Neural cell (in vitro differentiated cells): ENCODE data around the gene ATG4D. TPM values are rescaled to one million over a fixed set of nuclear protein-coding genes. Genes with fewer than 3 reads are reported as not detected.
A peak's percentile ranks its signal among the peaks of the same experiment; 100 is the strongest.

Source experiments
- H2AFZ ChIP-seq: fragments of 200-600, 300-800 bp; sonication (generic), shearing (Covaris generic); 2 replicates; pipeline ENCODE4 v1.6.0; 2014; ENCODE audit warnings: low read depth, mild to moderate bottlenecking, antibody characterized with exemption, low read length, moderate library complexity
- H3F3A ChIP-seq: fragments of 200-600 bp; shearing (Covaris generic); 2 replicates; pipeline ENCODE4 v1.6.1; 2016; ENCODE audit warnings: mild to moderate bottlenecking, moderate library complexity, mixed read lengths, antibody characterized with exemption, low read length; ENCODE audit not compliant: insufficient read depth, poor library complexity, severe bottlenecking
- H3K27ac ChIP-seq: fragments of 200-600, 300-800 bp; sonication (generic), shearing (Covaris generic); 2 replicates; pipeline ENCODE4 v1.5.1; 2014; ENCODE audit warnings: mild to moderate bottlenecking, low read length, moderate library complexity
- H3K27me3 ChIP-seq: fragments of 300-800, 200-600 bp; sonication (generic), shearing (Covaris generic); 2 replicates; pipeline ENCODE4 v1.6.0; 2014; ENCODE audit warnings: mild to moderate bottlenecking, low read depth, low read length, moderate library complexity; ENCODE audit not compliant: insufficient read depth
- H3K36me3 ChIP-seq: fragments of 300-800, 200-600 bp; sonication (generic), shearing (Covaris generic); 2 replicates; pipeline ENCODE4 v1.5.1; 2014; ENCODE audit warnings: mild to moderate bottlenecking, antibody characterized with exemption, low read length, moderate library complexity; ENCODE audit not compliant: insufficient read depth
- H3K4me2 ChIP-seq: fragments of 300-800, 200-600 bp; sonication (generic), shearing (Covaris generic); 2 replicates; pipeline ENCODE4 v1.6.0; 2014; ENCODE audit warnings: mild to moderate bottlenecking, low read length
- H3K4me3 ChIP-seq: fragments of 300-800, 200-600 bp; sonication (generic), shearing (Covaris generic); 2 replicates; pipeline ENCODE4 v1.5.1; 2014; ENCODE audit warnings: mild to moderate bottlenecking, low read length, moderate library complexity
- H3K79me2 ChIP-seq: fragments of 200-600 bp; shearing (Covaris generic); replicated peaks from 2 replicates; pipeline ENCODE4 v1.6.0; 2014; ENCODE audit warnings: mild to moderate bottlenecking, low read length, moderate library complexity; ENCODE audit not compliant: insufficient read depth
- H3K9ac ChIP-seq: fragments of 300-800, 200-600 bp; sonication (generic), shearing (Covaris generic); 2 replicates; pipeline ENCODE4 v1.6.1; 2016; ENCODE audit warnings: mild to moderate bottlenecking, low read length, mixed read lengths
- H3K9me2 ChIP-seq: fragments of 200-600 bp; shearing (Covaris generic); 2 replicates; pipeline ENCODE4 v1.6.1; 2016; ENCODE audit warnings: mild to moderate bottlenecking, low read length, mixed read lengths; ENCODE audit not compliant: insufficient read depth
- H3K9me3 ChIP-seq: fragments of 200-600, 300-800 bp; sonication (generic), shearing (Covaris generic); 2 replicates; pipeline ENCODE4 v1.6.1; 2016; ENCODE audit warnings: mild to moderate bottlenecking, mixed run types, low read length, moderate library complexity, mixed read lengths
- H4K20me1 ChIP-seq: fragments of 200-600 bp; shearing (Covaris generic); 2 replicates; pipeline ENCODE4 v1.6.1; 2016; ENCODE audit warnings: mild to moderate bottlenecking, mixed run types; ENCODE audit not compliant: insufficient read depth
- CTCF ChIP-seq: fragments of 450-650 bp; IDR thresholded peaks from 2 replicates; pipeline ENCODE4 v1.5.1; 2014; ENCODE audit warnings: antibody characterized with exemption, mild to moderate bottlenecking, moderate library complexity; ENCODE audit not compliant: poor library complexity, severe bottlenecking
- EP300 ChIP-seq: fragments of 450-650 bp; conservative IDR thresholded peaks from 2 replicates; pipeline ENCODE4 v1.6.1; 2014; ENCODE audit warnings: antibody characterized with exemption, mild to moderate bottlenecking, moderate library complexity; ENCODE audit not compliant: poor library complexity, severe bottlenecking
- EZH2 ChIP-seq: fragments of 200-600, 300-800 bp; shearing (Covaris generic), sonication (generic); IDR thresholded peaks from 2 replicates; pipeline ENCODE4 v1.6.1; 2014; ENCODE audit warnings: antibody characterized with exemption, low read length, borderline replicate concordance, mild to moderate bottlenecking; ENCODE audit not compliant: insufficient read depth, poor library complexity, severe bottlenecking
- MXI1 ChIP-seq: fragments of 450-650 bp; conservative IDR thresholded peaks from 2 replicates; pipeline ENCODE4 v1.6.1; 2014; ENCODE audit warnings: antibody characterized with exemption, mild to moderate bottlenecking; ENCODE audit not compliant: poor library complexity, severe bottlenecking
- POLR2AphosphoS5 ChIP-seq: IDR thresholded peaks from 2 replicates; pipeline ENCODE4 v1.6.1; 2012
- RAD21 ChIP-seq: fragments of 450-650 bp; conservative IDR thresholded peaks from 2 replicates; pipeline ENCODE4 v1.6.1; 2014; ENCODE audit warnings: antibody characterized with exemption, mild to moderate bottlenecking, moderate library complexity
- REST ChIP-seq: IDR thresholded peaks from 2 replicates; pipeline ENCODE4 v1.6.1; 2012; ENCODE audit warnings: borderline replicate concordance
- SMC3 ChIP-seq: fragments of 450-650 bp; conservative IDR thresholded peaks from 2 replicates; pipeline ENCODE4 v1.6.1; 2014; ENCODE audit warnings: antibody characterized with exemption, mild to moderate bottlenecking, moderate library complexity; ENCODE audit not compliant: poor library complexity
- TAF1 ChIP-seq: IDR thresholded peaks from 2 replicates; pipeline ENCODE4 v1.6.1; 2012; ENCODE audit warnings: low read depth
- polyA plus RNA-seq: library from polyadenylated mRNA; depleted of rRNA; stranded (reverse); fragments of >200 nt; gene quantifications from 2 replicates; pipeline ENCODE4 v1.2.3, GENCODE V29; 2014

The ATG4D gene
- polyA plus RNA-seq, 1 donor from 2014 or later = 50.2 TPM

DNA sequence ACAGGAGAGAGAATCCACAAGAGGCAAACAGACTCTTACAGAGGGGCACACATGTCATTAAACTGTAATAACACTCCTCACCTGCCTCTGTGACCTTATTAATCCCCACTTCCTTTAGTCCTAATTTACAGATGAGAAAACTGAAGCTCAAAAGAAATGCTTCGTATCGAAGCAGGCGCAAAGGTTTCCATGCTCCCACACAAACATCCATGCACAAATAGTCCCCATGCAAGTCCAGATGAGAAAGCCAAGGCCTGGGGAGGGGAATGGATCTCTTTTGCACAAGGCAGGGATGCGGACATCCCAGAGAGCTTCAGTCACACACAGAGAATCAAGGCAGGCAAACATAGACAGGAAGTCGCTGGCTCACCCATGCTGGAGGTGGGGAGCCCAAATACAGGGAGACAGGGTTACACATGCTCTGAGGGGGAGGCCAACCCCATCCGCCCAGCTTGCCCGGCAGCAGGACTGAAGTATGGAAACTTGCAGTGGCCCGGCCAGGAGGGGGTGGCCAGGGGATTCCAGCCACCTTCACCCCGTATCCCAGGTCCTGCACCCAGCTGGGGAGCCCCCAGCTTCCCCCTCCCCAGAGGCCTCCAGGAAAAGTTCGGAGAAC is 26.9 kb upstream of the ATG4D start:
- H3K36me3 ChIP-seq = no peaks in the 10 kb centered on the region
- H2AFZ ChIP-seq = no peak overlapping the region

GRCh38 chr19:10517361-10517759 is 26.3 kb upstream of the ATG4D start, which contains the start of gene S1PR5:
Gene S1PR5 (minus strand): TSS chr19:10517447. CDS start chr19:10515011, 2,436 bp downstream.
- Histone ChIP-seq H3K9me3 (no peaks in the 10 kb centered on the region), H3K36me3 (no peaks in the 10 kb centered on the region), H3K79me2 (no peaks in the 10 kb centered on the region), H3K9me2 (no peaks in the 10 kb centered on the region), H3K9ac (no peak within 1 kb of the TSS), H4K20me1 (no peaks in the 10 kb centered on the region), H3F3A (no peaks in the 10 kb centered on the region), H3K27ac (no peak within 1 kb of the TSS), H2AFZ (no peak within 1 kb of the TSS), H3K4me3 (no peak within 1 kb of the TSS), H3K27me3 (peaks cover 79% of the 10 kb centered on the region), H3K4me2 (no peak within 1 kb of the TSS)
- TF ChIP-seq EZH2 (no peak), POLR2AphosphoS5 (no peak), TAF1 (no peak), CTCF (no peak), MXI1 (no peak), SMC3 (no peak), REST (no peak), EP300 (no peak), RAD21 (no peak)

More for the DNA sequence above, 26.9 kb upstream of the ATG4D start:
- Histone ChIP-seq H3K79me2 (no peaks in the 10 kb centered on the region), H3K4me3 (no peak overlapping the region), H3K27me3 (peaks cover 85% of the 10 kb centered on the region), H3K9me2 (no peaks in the 10 kb centered on the region), H3K27ac (no peak overlapping the region), H3F3A (no peaks in the 10 kb centered on the region), H4K20me1 (no peaks in the 10 kb centered on the region), H3K4me2 (no peak overlapping the region), H3K9ac (no peak overlapping the region), H3K9me3 (no peaks in the 10 kb centered on the region)
- TF ChIP-seq EZH2 (peak; percentile 52), TAF1 (no peak)
